PC-3 (cell line): ENCODE measurements around the gene FALEC.

ENCODE experiments used
- EZH2 ChIP-seq: fragments of 300-600 bp; sonication (generic); IDR thresholded peaks from one replicate; pipeline ENCODE4 v1.6.1; 2017; ENCODE audit warnings: antibody characterized with exemption, mild to moderate bottlenecking, low read length; ENCODE audit not compliant: unreplicated experiment
- EZH2phosphoT487 ChIP-seq: fragments of 300-600 bp; sonication (generic); IDR thresholded peaks from 2 replicates; pipeline ENCODE4 v1.6.1; 2018; ENCODE audit warnings: mild to moderate bottlenecking, antibody characterized with exemption, low read length, borderline replicate concordance
- TF ChIP-seq, protein P1 (sequence below): fragments of 300-600 bp; sonication (generic); conservative IDR thresholded peaks from 2 replicates; pipeline ENCODE4 v1.5.1; 2017; ENCODE audit warnings: antibody characterized with exemption, low read depth, mild to moderate bottlenecking, low read length

DNA sequence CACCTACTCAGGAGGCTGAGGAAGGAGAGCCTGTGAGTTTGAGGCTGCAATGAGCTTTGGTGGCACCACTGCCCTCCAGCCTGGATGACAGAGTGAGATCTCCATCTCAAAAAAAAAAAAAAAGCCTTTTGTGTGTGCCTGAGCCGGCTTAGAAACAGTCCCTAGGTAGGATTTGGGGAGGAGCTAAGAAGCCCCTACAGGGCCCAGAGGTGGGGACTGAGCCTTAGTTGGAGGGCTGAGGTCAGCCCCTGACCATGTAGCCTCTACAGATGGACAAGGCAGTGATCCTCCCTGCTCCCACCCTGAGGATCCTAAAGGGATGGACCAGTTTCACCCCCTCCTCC lies 36.2 kb downstream of the FALEC start:
- TF ChIP-seq, protein P1, sequence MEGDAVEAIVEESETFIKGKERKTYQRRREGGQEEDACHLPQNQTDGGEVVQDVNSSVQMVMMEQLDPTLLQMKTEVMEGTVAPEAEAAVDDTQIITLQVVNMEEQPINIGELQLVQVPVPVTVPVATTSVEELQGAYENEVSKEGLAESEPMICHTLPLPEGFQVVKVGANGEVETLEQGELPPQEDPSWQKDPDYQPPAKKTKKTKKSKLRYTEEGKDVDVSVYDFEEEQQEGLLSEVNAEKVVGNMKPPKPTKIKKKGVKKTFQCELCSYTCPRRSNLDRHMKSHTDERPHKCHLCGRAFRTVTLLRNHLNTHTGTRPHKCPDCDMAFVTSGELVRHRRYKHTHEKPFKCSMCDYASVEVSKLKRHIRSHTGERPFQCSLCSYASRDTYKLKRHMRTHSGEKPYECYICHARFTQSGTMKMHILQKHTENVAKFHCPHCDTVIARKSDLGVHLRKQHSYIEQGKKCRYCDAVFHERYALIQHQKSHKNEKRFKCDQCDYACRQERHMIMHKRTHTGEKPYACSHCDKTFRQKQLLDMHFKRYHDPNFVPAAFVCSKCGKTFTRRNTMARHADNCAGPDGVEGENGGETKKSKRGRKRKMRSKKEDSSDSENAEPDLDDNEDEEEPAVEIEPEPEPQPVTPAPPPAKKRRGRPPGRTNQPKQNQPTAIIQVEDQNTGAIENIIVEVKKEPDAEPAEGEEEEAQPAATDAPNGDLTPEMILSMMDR, result no peak
- TF ChIP-seq EZH2 (no peak), EZH2phosphoT487 (no peak)
